NCI-H1105 treated with DMSO at 0.1 percent for 48 hours (cell line): ENCODE data around the gene TMEM108.
A peak's percentile ranks its signal among the peaks of the same experiment; 100 is the strongest.

Source experiments
- DNase-seq: peaks from one replicate; lab custom pipeline; 2025; lab: John Stamatoyannopoulos, UW

The TMEM108 gene

DNA sequence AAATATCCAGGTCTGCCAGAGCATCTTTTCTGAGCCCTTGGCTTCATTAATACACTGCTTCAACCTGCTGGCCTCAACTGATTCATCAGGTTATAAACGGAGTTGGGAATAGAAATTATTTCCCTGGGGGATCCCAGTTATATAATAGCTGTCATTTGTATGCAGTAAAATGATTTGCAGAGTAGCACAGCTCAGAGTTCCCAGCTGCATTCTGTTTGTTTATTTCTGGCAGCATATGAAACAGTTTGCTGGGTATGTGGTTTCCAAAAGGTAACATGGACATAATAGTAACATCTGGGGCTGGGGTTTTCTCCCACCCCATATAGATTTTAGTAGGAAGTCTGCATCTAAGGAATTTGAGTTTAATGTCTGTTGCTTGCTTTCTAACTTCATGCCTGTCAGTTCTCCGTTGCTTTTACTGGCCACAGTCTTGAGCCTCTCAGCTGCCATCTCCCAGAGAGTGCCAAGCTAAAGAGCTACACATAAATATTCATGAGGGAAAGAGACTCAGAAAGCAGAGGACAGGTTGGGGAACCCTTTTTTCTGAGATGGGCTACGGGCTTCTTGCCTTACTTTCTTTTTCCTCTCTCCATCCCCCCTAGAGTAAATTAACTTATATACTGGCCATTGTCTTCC lies 124.6 kb downstream of the TMEM108 start:
- DNase-seq, result peak; percentile 20

DNA sequence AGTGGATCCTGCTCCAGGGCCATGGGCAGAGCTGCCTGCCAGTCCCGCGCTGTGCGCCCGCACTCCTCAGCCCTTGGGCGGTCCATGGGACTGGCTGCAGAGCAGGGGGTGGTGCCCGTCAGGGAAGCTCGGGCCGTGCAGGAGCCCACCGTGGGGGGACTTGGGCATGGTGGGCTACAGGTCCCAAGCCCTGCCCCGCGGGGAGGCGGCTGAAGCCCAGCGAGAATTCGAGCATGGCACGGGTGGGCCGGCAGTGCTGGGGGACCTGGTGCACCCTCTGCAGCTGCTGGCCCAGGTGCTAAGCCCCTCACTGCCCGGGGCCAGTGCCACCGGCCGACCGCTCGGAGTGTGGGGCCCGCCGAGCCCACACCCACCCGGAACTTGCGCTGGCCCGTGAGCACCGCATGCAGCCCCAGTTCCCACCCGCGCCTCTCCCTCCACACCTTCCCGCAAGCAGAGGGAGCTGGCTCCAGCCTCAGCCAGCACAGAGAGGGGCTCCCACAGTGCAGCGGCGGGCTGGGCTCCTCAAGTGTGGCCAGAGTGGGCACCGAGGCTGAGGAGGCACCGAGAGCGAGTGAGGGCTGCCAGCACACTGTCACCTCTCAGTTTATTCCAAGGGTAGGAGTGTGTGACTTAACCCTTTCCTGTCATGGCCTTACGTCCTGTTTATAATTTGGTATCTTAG lies 129.3 kb downstream of the TMEM108 start:
- no peak for DNase-seq

DNA sequence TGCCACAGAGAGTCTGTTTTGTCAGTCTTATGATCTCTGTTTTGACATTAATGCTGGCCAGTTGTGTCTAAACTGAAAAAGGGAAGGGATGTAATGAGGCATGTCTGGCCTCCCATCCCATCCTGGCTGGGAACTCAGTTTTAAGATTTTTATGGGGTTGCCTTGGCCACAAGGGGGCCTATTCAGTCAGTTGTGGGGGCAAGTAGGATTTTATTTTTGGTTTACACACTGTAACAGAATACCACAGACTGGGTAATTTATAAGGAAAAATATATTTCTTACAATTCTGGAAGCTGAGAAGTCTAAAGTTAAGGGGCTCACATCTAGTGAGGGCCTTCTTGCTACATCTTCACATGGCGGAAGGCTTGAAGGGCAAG lies 129.8 kb downstream of the TMEM108 start:
- DNase-seq, result no peak

DNA sequence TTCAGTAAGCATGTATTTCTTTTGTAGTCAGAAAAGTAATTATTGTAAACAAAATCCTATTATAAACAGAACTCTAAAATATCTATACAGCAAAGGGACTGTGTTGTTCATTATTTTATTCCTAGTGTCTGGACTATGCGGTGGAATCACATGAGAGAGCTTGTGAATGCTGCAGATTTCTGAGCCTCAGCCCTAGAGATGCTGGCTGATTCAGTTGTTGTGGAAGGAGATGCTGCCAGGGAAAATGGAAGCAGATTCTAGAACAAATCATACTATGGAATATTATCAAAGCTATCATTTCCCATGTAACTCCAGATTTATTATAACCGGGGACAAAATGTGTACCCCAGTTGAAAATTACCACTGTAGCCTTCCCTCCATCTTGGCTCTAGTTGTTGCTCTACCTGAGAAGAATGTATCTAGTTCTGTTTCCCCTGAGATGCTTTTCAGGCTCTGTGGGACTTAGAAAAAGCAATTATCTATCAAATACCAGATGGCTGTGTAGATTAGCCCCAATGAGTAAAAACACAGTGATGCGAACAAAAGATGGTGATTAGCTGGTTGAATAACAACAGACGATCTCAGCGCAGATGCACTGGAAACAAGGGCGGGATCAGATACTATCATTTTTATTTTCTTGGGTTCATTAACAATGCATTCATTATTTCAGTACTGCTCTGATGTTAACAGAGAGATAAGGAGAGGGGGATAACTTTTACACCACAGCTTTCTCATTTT lies 131.3 kb downstream of the TMEM108 start:
- no peak for DNase-seq

DNA sequence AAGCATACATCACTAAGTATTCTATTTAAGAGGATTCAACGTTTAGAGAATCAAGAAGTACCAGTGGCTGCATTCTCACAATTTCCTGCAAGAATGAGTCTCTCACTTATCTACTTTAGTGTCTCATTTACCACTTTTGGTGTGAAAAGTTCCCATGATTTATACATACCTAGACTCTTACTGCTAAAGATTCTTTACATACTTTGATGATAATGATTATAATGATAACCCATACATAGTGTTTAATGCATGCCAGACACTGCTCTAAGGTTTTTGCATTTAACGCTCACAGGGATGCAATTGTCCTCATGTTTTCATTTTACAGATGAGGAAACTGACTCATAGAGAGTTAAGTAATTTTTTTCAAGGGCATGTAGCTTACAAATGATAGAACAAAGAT lies 133.6 kb downstream of the TMEM108 start:
- no peak for DNase-seq

DNA sequence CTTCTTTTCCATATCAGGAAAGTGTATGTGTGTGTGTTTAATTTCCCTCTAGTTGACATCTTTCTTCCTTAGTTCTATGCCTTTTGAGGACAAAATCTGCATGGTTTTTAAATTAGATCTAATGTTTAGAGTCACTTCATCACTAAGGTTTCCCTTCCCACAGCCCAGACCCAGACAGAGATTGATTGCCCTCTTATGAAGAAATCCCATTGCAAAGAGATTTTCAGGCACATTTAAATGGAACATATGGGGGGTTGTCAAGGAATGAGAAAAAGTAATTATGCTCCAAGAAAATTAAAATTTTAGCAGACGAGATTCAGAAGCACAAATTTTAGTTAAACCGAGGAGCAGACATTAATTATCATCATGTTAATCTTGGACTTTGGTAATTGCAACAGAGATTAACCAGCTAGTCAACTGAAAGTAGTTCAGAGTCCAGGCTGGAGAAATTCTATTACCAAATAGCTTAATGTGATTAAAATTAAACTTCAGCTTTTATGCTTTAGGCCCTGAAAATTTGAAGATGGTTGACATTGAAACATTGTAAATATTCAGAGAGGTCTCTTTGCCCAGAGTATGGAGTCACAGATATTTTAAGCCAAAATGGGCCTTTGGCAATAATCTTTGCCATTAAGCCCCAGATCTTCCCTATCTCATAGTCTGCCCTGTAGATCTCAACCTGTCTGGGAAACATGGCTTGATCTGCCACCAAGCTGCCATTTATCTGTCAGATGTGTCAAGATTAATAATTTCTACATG lies 143.4 kb downstream of the TMEM108 start:
- DNase-seq, result no peak

DNA sequence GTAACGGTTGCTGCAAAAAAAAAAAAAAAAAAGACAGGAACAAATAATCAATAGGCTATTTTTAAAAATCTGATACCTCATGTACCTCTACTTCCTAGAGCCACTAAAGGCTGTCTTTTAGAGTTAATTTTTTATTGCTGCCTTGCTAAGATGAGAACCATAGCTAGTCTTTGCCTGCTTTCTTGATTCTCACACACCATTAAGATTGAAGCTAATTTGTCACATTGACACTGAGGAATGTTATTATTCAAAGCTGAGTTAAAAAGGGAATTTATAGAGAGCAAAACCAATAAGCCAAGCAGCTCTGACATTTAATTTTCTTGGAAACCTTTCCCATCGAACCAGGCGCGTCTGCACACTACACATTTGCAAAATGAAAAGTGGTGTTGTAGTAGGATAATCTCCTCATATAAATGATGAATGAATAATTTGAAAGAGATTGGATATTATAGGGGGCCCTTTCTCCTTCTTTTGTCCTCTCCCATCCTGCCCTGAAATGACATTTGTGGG lies 149.7 kb downstream of the TMEM108 start:
- DNase-seq, result no peak

DNA sequence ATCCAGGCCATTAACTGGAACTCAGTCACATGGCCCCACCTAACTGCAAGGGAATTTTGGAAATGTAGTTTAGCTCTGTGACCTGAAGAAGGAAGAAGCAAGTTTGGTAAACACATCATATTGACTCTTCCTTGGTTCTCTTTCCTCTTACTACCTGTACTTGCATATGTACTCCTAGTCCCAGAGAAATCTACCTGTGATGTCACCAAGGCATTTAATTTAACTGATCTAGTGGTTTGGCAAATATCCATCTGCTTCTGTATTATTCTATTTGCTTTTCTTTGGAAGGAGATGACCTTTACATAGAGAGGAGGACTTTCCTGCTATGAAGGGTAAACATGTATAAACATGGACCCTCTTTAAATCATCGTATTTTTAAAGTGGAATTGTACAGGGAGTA lies 150.8 kb downstream of the TMEM108 start:
- peak; percentile 11 for DNase-seq

DNA sequence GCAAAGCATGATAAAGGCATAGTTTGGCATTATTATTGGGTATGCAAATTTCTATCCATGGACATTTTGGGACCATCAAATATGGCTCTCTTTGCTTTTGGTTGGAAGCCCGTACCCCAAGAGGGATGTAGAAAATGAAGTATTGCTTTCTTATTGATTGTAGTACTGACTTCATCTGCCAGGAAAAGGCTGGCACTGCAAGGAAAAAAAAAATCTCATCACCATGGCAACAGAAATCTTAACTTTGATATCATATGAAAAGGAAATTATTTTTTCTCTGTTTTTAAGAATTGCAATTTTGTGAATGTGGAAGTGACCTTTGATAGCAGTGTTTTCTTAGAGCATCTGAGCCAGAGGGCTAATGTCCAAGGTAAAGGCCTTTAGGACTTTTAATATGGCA lies 151.7 kb downstream of the TMEM108 start:
- DNase-seq, result no peak

DNA sequence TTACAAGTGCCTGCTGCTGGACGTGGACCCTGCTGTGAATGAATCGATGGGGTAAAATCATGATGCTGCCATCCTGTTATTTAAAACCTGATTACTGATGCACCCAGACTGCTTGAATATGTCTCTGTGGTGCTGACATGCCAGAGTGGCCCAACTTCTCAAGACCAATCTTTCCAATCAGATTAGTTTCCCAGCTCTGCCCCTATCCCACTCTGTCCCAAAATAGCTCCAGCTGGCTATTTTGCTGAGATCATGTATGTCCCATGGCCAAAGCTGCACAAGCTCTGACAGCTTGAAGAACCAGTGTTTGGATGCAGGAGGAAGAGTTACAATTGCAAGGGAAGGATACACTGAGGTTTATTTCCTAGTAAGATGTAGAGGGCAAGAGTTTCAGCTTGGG lies 153.6 kb downstream of the TMEM108 start:
- no peak for DNase-seq

DNA sequence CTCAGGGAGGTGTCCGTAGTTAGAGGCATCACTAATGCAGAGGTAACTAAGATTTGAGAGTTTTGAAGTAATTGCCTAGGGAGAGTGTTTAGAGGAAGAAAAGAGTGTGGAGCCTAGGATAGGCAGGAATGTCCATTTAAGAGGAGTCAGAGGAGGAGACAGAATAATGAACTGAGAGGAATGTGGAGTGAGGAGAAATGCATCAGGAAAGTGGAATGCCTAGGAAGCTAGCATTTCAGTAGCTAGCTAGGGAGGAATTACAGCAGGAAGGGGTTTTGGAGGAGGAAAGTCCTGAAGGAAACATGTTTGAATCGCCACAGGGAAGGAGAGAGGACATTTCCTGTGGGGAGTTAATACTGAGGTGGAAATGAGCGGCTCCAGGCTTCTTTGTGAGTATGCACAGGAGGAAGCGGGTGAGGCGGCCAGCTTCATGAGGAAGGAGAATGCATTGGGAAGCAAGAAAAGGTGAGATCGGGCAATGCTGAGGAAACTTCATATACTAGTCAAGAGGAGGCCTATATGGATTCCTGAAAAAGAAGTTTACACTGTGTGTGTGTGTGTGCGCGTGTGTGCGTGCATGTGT lies 154.3 kb downstream of the TMEM108 start:
- DNase-seq, result no peak

DNA sequence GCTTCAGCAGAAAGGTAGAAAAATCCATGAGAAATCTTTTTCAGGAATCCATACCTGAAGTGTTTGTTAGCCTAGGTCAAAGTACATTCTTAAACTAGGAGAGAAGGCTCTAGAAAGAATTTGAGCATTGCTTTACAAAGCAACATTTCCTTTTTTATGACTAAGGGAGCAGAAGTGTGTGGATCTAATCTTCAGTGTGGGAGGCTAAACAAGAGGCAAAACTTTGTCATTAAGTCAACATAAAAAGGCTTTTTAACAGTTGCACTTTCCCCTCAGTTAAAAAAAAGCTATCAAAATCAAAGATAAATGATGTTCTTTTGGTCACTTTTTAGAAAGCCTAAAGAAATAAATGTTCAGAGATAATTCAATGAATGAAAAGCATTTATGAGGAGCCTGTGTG lies 154.8 kb downstream of the TMEM108 start:
- DNase-seq, result no peak

DNA sequence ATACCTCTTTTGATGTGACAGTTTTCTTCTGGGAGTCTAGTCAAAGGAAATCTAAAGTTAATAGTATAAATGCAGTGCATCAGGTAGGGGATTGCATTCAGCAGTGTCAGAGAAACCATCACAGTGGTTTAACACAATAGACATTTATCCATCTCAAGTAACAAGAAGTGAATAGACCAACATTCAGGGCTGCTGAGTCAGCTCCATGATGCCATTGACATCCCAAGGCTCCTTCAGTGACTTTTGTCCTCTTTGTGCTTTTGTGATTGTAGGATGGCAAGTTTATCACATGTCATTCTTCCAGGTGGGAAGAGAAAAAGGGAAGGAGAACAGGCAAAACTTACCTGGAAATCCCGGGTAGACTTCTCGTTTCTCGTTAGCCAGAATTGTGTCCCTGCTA lies 158.3 kb downstream of the TMEM108 start:
- DNase-seq, result no peak

DNA sequence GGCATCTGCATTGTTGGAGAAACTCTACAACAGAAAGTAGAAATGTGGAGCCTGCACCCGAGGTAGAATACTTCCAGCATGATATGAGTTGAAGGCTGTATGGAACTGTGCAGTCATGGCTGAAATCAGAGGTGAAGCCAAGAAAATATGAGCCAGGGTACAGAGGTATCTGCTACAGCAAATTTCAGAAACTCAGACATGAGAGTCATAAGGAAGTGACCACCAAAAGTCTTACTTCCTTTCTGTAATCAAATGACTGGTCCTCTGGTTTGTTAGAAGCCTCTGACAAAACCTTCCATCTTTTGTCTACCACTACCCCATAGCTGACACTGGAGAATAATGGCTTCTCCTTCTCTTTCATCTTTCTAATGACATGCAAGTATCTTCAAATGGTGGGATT lies 159.4 kb downstream of the TMEM108 start:
- no peak for DNase-seq

DNA sequence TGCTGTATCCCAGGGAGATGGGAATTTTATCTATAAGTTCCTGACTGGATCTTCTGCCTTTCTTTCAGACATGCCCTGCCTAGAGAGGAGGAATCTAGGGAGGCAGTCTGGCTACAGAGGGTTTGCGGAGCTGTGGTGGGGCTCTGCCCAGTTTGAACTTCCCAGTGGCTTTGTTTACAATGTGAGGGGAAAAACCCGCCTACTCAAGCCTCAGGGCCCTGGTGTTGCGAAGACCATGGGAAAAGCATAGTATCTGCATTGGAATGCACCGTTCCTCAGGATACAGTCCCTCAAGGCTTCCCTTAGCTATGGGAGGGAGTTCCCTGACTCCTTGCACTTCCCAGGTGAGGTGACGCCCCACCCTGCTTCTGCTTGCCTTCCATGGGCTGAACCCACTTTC lies 168.7 kb downstream of the TMEM108 start:
- no peak for DNase-seq

DNA sequence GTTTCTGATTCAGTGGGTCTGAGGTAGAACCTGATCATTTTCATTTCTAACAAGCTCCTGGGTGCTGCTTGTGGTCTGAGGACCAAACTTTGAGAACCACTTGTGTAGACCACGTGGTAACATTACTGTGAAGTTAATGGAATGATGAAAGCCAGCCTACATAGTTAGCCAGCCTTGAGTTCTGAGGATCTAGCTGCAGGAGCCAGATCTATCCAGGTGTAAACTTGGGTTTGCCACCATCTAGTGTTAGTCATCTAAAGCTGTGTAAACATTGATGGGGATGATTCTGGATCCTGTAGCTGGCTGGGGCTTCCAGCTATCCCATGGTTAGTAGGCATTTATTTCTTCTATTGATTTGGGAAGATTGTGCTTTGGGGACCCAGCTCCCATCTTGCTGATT lies 170.0 kb downstream of the TMEM108 start:
- no peak for DNase-seq

DNA sequence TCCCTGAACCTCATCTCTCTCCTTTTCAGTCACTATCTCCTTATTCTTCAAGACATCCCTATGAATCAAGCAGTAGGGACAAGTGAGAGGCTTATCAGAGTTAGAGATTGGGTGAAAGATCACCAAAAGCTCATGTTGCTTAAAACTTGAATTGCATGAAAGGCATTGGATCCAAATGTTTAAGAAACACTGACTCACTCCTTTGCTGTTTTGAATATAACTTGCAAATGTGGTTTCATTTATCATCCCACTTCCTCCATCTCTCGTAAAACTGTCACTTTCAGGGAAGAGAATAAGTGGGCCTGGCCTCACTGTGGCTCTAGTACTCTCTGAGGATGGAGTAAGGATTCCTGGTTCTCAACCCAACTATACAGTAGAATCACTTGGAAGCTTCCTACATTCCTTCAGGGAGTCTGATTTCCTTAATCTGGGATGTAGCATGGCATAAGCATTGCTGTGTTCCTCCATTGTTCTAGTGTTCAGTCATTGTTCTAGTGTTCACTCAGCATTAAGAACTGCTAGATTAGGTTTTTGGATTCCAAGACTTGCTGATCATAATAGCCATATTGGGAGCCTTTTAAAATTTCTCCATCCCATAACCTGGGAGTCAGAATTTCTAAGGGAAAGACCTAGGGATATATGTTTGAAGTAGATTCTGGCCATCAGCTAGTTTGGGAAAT lies 171.8 kb downstream of the TMEM108 start:
- no peak for DNase-seq

DNA sequence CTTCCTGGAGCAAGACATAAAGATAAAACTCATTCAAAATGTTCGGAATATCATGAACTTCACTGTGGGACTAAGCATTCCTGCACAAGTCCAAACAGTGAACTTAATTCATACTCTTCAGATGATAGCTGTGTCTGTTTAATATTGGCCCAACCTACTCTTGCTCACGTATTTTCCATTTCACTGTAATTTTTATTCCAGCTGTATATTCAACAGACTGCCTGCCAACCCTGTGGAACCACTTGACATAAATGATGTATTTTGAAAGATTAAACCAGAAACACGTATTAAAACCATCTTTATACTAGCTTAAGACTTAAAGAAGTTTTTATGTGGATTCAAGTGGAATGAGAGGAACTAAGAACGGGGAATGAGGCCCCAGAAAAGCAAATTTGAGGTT lies 172.5 kb downstream of the TMEM108 start:
- DNase-seq, result no peak

DNA sequence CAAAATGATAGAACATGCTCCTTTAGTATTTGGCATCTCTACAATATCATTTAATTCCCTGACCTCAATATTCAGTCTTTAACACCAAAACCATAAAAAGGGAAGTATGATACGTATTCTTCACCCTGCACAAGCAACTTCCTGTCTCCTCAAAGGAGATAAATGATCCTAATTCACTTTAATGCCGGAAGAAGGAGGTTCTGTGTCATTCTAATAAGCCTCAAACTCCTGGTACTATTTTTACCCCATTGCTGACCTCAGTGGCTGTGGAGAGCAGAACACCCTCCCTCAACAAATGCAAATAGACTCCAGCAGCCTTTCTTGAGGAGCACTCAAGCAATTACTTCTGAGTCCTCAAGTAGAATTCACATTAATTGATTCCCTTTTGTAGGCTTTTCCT lies 173.3 kb downstream of the TMEM108 start:
- no peak for DNase-seq

DNA sequence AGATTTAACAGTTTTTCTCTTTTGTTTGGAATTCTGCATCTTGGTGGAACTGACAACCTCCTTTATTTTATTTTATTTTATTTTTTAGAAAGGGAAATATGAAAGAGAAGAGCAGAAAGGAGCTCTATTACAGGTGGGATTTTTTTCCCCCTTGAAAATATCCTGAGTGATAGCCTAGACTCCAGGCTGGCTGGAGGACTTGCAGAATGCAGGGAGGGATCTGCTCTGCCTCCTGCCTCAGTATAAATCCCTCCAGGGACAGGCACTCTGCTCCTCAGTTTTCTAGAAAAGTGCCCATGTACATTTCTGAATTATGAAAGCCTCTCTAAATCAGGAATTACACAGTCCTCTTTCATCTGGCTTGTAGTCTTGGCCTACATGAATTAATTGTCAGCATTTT lies 173.7 kb downstream of the TMEM108 start:
- DNase-seq, result no peak

DNA sequence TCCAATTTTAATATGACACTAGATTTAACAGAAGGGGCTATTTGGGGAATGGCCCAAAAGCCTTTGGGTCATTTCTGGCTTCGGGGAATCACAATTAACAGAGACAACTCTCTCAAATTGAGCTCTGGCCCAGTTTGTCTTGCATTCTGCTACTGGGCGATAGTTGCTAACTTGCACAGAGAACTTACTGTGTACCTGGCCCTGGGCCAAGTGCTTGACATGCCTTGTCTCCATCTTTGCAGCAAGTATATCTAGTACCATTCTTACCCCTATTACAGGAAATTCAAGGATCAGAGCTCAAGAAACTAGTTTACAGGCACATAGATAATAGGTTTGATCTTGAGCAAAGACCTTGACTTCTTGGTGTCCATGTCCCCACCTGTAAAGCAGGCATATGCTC lies 175.7 kb downstream of the TMEM108 start:
- no peak for DNase-seq

DNA sequence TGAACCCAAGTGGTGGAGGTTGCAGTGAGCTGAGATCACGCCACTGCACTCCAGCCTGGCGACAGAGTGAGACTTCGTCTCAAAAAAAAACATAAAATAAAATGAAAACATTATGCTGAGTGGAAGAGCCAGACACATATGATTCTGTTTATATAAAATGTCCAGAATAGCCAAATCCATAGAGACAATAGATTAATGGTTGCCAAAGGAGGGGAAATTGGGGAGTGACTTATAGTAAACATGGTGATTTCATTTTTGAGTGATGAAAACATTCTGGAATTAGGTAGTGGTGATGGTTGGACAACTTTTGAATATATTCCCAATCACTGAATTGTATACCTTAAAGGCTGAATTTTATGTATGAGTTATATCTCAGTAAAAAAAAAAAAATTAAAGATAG lies 189.6 kb downstream of the TMEM108 start:
- DNase-seq, result no peak
